ENCODE measurements around the gene SIL1. TPM values are rescaled to one million over a fixed set of nuclear protein-coding genes. Genes with fewer than 3 reads are reported as not detected.
"Not testable (repeated sequence)": the region's sequence is repeated elsewhere in the genome, so short reads cannot be mapped to it uniquely, and the experiment has no call there.

Gene SIL1
- total RNA-seq, 1 experiment from 2014 or later, result 22.0 TPM

DNA sequence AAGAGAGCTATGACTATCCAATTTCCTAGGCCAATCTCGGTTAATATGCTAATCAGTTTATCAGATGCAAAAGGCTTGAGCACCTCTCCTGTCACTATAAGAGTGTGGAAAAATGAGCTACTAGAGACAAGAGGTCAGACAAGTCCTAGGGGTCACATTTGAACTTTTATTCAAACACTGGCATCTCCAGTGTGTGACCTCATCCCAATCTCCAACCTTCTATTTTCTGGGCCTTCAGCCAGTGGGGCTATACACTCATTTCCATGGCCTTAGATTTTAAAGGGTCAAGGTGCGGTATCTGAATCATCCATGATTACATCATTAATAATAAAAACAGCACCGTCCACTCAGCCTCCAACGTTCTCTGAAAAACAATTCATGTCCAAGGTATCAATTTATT, 183.4 kb downstream of the SIL1 start:
- no peak for DNase-seq (ENCODE audit: low spot score)
- TF ChIP-seq EZH2 (IDR thresholded peaks at IDR 0.05; ENCODE audit: borderline replicate concordance, low read depth, low read length, poor library complexity, severe bottlenecking), result no peak
- TF ChIP-seq, protein P1, sequence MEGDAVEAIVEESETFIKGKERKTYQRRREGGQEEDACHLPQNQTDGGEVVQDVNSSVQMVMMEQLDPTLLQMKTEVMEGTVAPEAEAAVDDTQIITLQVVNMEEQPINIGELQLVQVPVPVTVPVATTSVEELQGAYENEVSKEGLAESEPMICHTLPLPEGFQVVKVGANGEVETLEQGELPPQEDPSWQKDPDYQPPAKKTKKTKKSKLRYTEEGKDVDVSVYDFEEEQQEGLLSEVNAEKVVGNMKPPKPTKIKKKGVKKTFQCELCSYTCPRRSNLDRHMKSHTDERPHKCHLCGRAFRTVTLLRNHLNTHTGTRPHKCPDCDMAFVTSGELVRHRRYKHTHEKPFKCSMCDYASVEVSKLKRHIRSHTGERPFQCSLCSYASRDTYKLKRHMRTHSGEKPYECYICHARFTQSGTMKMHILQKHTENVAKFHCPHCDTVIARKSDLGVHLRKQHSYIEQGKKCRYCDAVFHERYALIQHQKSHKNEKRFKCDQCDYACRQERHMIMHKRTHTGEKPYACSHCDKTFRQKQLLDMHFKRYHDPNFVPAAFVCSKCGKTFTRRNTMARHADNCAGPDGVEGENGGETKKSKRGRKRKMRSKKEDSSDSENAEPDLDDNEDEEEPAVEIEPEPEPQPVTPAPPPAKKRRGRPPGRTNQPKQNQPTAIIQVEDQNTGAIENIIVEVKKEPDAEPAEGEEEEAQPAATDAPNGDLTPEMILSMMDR (conservative IDR thresholded peaks at IDR 0.05; ENCODE audit: low read depth, low read length), result no peak
- ChIA-PET CTCF (no interaction called here), POLR2A (ENCODE audit: low non-redundant PET) (no interaction called here)
- no peak overlapping the region for H3K27ac ChIP-seq (ENCODE audit: low read depth, low read length, poor library complexity, severe bottlenecking)
- no peaks in the 10 kb centered on the region for H3K27me3 ChIP-seq (replicated peaks; ENCODE audit: insufficient read depth, low read depth, low read length, poor library complexity)
- H3K9me3 ChIP-seq (ENCODE audit: low read depth, low read length, poor library complexity, severe bottlenecking), result no peaks in the 10 kb centered on the region
- H3K4me3 ChIP-seq (ENCODE audit: low read depth, low read length, poor library complexity, severe bottlenecking), result no peak overlapping the region
- no peaks in the 10 kb centered on the region for H3K36me3 ChIP-seq (ENCODE audit: insufficient read depth, low read length, poor library complexity, severe bottlenecking)
- BruUV-seq (replicated peaks), result no TSS peak
- intact Hi-C loops (cut with micrococcal nuclease; ENCODE audit: unreplicated experiment), result no loop called here
- H3K4me1 ChIP-seq (ENCODE audit: insufficient read depth, low read length, poor library complexity, severe bottlenecking), result no peaks in the 10 kb centered on the region

DNA sequence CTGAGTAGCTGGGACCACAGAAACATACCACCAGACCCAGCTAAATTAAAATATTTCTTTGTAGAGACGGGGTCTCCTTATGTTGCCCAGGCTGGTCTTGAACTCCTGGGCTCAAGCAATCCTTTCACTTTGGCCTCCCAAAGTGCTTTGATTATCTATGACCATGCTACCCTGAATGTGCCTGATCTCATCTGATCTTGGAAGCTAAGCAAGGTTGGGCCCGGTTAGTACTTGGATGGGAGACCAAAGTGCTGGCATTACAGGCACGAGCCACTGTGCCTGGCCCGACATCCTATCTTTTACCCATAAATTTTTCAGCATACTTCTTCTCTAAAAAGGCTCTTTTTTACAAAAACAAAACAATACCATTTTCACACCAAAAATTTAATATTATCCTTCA, 186.0 kb downstream of the SIL1 start:
- Histone ChIP-seq H3K36me3 (ENCODE audit: insufficient read depth, low read length, poor library complexity, severe bottlenecking) (no peaks in the 10 kb centered on the region), H3K4me3 (ENCODE audit: low read depth, low read length, poor library complexity, severe bottlenecking) (no peak overlapping the region), H3K4me1 (ENCODE audit: insufficient read depth, low read length, poor library complexity, severe bottlenecking) (no peaks in the 10 kb centered on the region), H3K27me3 (replicated peaks; ENCODE audit: insufficient read depth, low read depth, low read length, poor library complexity) (no peaks in the 10 kb centered on the region), H3K9me3 (ENCODE audit: low read depth, low read length, poor library complexity, severe bottlenecking) (no peaks in the 10 kb centered on the region), H3K27ac (ENCODE audit: low read depth, low read length, poor library complexity, severe bottlenecking) (no peak overlapping the region)
- no TSS peak for BruUV-seq (replicated peaks)
- POLR2A ChIA-PET (ENCODE audit: low non-redundant PET), result no interaction called here
- CTCF ChIA-PET, result no interaction called here
- no peak for DNase-seq (ENCODE audit: low spot score)
- no peak for TF ChIP-seq EZH2 (IDR thresholded peaks at IDR 0.05; ENCODE audit: borderline replicate concordance, low read depth, low read length, poor library complexity, severe bottlenecking)
- TF ChIP-seq, protein P1 (conservative IDR thresholded peaks at IDR 0.05; ENCODE audit: low read depth, low read length), result no peak
- intact Hi-C loops (cut with micrococcal nuclease; ENCODE audit: unreplicated experiment), result no loop called here

DNA sequence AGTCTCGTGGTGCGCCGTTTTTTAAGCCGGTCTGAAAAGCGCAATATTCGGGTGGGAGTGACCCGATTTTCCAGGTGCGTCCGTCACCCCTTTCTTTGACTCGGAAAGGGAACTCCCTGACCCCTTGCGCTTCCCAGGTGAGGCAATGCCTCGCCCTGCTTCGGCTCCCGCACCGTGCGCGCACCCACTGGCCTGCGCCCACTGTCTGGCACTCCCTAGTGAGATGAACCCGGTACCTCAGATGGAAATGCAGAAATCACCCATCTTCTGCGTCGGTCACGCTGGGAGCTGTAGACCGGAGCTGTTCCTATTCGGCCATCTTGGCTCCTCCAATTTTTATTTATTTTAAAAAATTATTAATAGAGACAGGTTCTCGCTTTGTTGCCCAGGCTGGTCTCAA, 187.0 kb downstream of the SIL1 start:
- H3K9me3 ChIP-seq (ENCODE audit: low read depth, low read length, poor library complexity, severe bottlenecking); DNase-seq (ENCODE audit: low spot score); H3K36me3 ChIP-seq (ENCODE audit: insufficient read depth, low read length, poor library complexity, severe bottlenecking); H3K4me3 ChIP-seq (ENCODE audit: low read depth, low read length, poor library complexity, severe bottlenecking); BruUV-seq (replicated peaks); POLR2A ChIA-PET (ENCODE audit: low non-redundant PET); intact Hi-C loops (cut with micrococcal nuclease; ENCODE audit: unreplicated experiment); CTCF ChIA-PET; H3K27ac ChIP-seq (ENCODE audit: low read depth, low read length, poor library complexity, severe bottlenecking); H3K27me3 ChIP-seq (replicated peaks; ENCODE audit: insufficient read depth, low read depth, low read length, poor library complexity); H3K4me1 ChIP-seq (ENCODE audit: insufficient read depth, low read length, poor library complexity, severe bottlenecking): not testable (repeated sequence)

- Histone ChIP-seq H3K27ac (ENCODE audit: low read depth, low read length, poor library complexity, severe bottlenecking) (no peak overlapping the region), H3K4me3 (ENCODE audit: low read depth, low read length, poor library complexity, severe bottlenecking) (no peak overlapping the region), H3K9me3 (ENCODE audit: low read depth, low read length, poor library complexity, severe bottlenecking) (no peaks in the 10 kb centered on the region), H3K4me1 (ENCODE audit: insufficient read depth, low read length, poor library complexity, severe bottlenecking) (no peaks in the 10 kb centered on the region), H3K36me3 (ENCODE audit: insufficient read depth, low read length, poor library complexity, severe bottlenecking) (no peaks in the 10 kb centered on the region), H3K27me3 (replicated peaks; ENCODE audit: insufficient read depth, low read depth, low read length, poor library complexity) (no peaks in the 10 kb centered on the region)
- TF ChIP-seq, protein P1 (conservative IDR thresholded peaks at IDR 0.05; ENCODE audit: low read depth, low read length), result no peak
- TF ChIP-seq EZH2 (IDR thresholded peaks at IDR 0.05; ENCODE audit: borderline replicate concordance, low read depth, low read length, poor library complexity, severe bottlenecking), result no peak
- ChIA-PET CTCF (no interaction called here), POLR2A (ENCODE audit: low non-redundant PET) (no interaction called here)
- DNase-seq (ENCODE audit: low spot score), result no peak
- intact Hi-C loops (cut with micrococcal nuclease; ENCODE audit: unreplicated experiment), result no loop called here
- no TSS peak for BruUV-seq (replicated peaks)
Measured at GRCh38 chr5:139004374-139005307, 193.5 kb downstream of the SIL1 start.
